IPS DF 19.7 (cell line): ENCODE data around the gene ULK4.

Experiments used
- DNase-seq: peaks from one replicate; pipeline ENCODE4 v3.0.0-alpha.2; 2013; ENCODE audit warnings: low read depth, low spot score

Gene ULK4

DNA sequence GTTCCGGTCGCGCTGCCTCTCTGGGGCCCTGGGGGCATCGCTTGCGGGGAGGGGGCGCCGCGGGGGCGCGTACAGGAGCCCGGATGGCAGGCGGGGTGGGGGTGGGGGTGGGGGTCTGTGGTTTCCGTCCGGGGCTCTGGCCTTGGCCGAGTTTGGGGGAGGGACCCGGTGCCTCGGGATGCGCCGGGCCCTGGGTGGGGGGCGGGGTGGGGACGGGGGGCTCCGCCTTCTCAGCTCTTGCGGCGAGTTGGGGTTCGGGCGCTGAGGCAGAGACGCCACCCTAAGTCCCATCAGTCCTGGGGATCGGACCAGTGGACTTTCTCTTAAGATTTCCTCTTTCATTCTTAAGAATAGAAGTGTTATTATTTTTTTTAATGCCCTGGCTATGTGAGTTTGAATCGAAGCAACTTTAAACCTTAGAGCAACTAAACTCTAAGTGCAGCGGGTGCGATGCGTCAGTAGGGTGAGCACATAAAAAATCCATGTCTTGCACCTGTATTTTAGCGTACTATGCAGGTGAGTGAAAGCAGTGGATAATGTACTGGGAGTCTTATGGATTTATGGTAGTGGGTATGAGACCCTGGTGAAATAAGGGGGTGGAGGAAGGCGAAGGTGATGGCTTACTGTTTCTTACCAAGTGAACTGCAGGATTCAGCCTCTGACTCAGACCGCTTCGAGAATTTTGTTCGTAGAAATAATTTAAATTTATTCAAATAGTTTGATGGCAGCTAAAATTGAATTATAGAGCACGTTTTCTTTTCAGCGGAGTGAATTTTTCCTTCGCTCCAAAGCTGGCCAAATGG, 761.8 kb downstream of the ULK4 start:
- DNase-seq = no peak

DNA sequence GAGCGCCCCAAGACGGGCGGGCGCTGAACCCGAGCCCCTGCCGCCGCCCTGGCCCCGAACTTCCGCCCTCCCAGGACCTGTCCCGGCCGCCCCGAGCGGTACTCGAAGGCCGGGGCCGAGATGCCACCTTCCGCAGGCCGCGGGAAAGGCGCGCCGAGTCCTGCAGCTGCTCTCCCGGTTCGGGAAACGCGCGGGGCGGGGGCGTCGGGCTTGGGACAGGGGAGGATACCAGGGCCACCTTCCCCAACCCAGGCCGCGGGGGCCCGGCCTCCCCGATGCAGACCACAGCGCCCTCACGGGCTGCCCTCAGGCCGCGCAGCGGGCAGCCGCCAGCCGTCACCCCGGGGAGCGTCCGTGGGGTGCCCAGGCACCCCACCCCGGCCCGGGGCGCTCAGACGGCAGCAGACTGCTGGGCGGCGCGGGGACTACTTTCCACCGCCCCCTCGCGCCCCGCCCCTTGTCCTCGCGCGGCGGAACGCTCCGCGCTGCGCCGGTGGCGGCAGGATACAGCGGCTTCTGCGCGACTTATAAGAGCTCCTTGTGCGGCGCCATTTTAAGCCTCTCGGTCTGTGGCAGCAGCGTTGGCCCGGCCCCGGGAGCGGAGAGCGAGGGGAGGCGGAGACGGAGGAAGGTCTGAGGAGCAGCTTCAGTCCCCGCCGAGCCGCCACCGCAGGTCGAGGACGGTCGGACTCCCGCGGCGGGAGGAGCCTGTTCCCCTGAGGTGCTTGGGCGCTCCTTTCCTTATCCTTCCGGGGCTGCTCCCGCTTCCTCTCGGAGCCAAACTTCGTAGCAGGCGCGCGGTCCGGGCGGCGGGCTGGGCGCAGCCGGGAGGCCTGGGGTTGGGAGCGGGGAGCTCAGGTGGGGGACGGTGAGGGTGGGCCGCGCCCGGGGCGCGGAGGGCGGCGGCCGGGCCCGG, 762.7 kb downstream of the ULK4 start, which contains the start of gene CTNNB1:
CTNNB1 (plus strand) TSS at position 556 of the 916 bp plus-strand sequence. CDS start 24,564 bp downstream, outside the sequence.
- DNase-seq = peak; percentile 59

DNA sequence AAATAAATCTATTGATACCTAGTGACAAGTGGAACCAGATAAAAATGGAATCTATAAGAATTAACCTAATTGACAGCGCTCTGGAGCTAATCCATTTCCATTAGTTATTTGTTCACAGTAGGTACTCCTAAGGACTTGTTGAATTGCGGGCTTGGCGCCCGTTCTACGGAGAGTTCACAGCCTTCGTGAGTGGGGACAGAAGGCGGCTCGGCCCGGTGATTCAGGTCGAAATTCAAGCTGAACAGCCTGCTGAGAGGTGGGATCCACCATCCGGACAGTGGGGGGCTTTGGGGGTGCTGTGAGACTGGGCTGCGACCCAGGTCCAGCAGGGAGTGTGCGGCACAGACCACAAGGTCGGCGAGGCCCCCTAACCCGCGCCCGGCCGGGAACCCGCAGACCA, 763.4 kb downstream of the ULK4 start:
- DNase-seq = no peak

DNA sequence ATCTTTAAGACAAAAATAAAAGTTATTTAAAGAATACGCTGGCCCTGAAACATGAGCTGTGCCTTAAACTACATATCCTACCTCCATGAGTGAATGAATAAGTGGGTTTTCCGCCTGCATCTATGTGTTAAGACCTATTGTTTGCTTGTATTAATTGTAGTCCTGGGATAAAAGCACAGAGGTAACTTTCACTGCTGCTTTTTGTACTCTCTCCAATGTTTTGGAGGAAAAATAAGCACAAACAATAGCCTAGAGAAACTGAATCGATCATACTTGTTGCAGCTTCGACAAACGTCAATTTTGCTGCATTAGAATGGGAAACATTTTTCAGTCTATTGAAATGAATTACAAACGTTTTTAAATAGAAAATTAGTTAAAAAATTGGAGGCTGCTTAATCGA, 763.9 kb downstream of the ULK4 start:
- DNase-seq = no peak
